HepG2 (cell line): ENCODE measurements around the gene MTIF2. TPM values are rescaled to one million over a fixed set of nuclear protein-coding genes. Genes with fewer than 3 reads are reported as not detected.

Experiments used
- ARNT ChIP-seq: fragments of 450-650 bp; IDR thresholded peaks from 2 replicates; pipeline ENCODE4 v1.6.1; 2017
- ATAD3A ChIP-seq: sonication (generic); formaldehyde crosslinking; IDR thresholded peaks from 2 replicates; pipeline ENCODE4 v1.4.0; 2020; ENCODE audit warnings: missing genetic modification reagents
- CAMTA2 ChIP-seq: sonication (generic); formaldehyde crosslinking; IDR thresholded peaks from 2 replicates; pipeline ENCODE4 v1.4.0; 2020; ENCODE audit warnings: mild to moderate bottlenecking, missing genetic modification reagents, borderline replicate concordance
- CENPX ChIP-seq: sonication (generic); formaldehyde crosslinking; IDR thresholded peaks from 2 replicates; pipeline ENCODE4 v1.9.0; 2021; ENCODE audit warnings: mild to moderate bottlenecking, missing genetic modification reagents, moderate library complexity
- FOSL1 ChIP-seq: sonication (generic); formaldehyde crosslinking; IDR thresholded peaks from 2 replicates; pipeline ENCODE4 v1.9.0; 2021; ENCODE audit warnings: missing genetic modification reagents, borderline replicate concordance
- FOXA3 ChIP-seq: IDR thresholded peaks from 2 replicates; pipeline ENCODE4 v1.6.1; 2016; ENCODE audit warnings: missing genetic modification reagents, missing compliant biosample characterization
- GTF3A ChIP-seq: sonication (generic); formaldehyde crosslinking; conservative IDR thresholded peaks from 2 replicates; pipeline ENCODE4 v1.4.0; 2020; ENCODE audit warnings: mild to moderate bottlenecking, missing genetic modification reagents
- KLF13 ChIP-seq: sonication (generic); formaldehyde crosslinking; IDR thresholded peaks from 2 replicates; pipeline ENCODE4 v1.4.0; 2020; ENCODE audit warnings: mild to moderate bottlenecking, missing genetic modification reagents
- LBX2 ChIP-seq: sonication (generic); formaldehyde crosslinking; IDR thresholded peaks from 2 replicates; pipeline ENCODE4 v1.5.0; 2020; ENCODE audit warnings: missing genetic modification reagents, mild to moderate bottlenecking, borderline replicate concordance
- MEIS2 ChIP-seq: sonication (generic); formaldehyde crosslinking; IDR thresholded peaks from 2 replicates; pipeline ENCODE4 v1.9.0; 2021; ENCODE audit warnings: mild to moderate bottlenecking, missing genetic modification reagents
- MYNN ChIP-seq: sonication (generic); formaldehyde crosslinking; IDR thresholded peaks from 2 replicates; pipeline ENCODE4 v1.4.0; 2020; ENCODE audit warnings: mild to moderate bottlenecking, low read depth, missing genetic modification reagents
- NAIF1 ChIP-seq: sonication (generic); formaldehyde crosslinking; IDR thresholded peaks from 2 replicates; pipeline ENCODE4 v1.5.0; 2020; ENCODE audit warnings: mild to moderate bottlenecking, missing genetic modification reagents, borderline replicate concordance
- NKX3-1 ChIP-seq: sonication (generic); formaldehyde crosslinking; IDR thresholded peaks from 2 replicates; pipeline ENCODE4 v1.5.0; 2020; ENCODE audit warnings: missing genetic modification reagents
- PAX8 ChIP-seq: sonication (generic); formaldehyde crosslinking; IDR thresholded peaks from 2 replicates; pipeline ENCODE4 v1.8.0; 2022; ENCODE audit warnings: mild to moderate bottlenecking, missing genetic modification reagents, borderline replicate concordance
- SOX5 ChIP-seq: IDR thresholded peaks from 2 replicates; pipeline ENCODE4 v1.6.1; 2016; ENCODE audit warnings: borderline replicate concordance
- STAG1 ChIP-seq: sonication (generic); formaldehyde crosslinking; IDR thresholded peaks from 2 replicates; pipeline ENCODE4 v1.4.0; 2020; ENCODE audit warnings: missing genetic modification reagents
- ZBTB37 ChIP-seq: sonication (generic); formaldehyde crosslinking; IDR thresholded peaks from 2 replicates; pipeline ENCODE4 v1.4.0; 2020; ENCODE audit warnings: mild to moderate bottlenecking, missing genetic modification reagents
- ZIK1 ChIP-seq: sonication (generic); formaldehyde crosslinking; IDR thresholded peaks from 2 replicates; pipeline ENCODE4 v1.5.0; 2020; ENCODE audit warnings: mild to moderate bottlenecking, low read depth, missing genetic modification reagents, borderline replicate concordance
- ZNF138 ChIP-seq: sonication (generic); formaldehyde crosslinking; IDR thresholded peaks from 2 replicates; pipeline ENCODE4 v1.5.0; 2020; ENCODE audit warnings: mild to moderate bottlenecking, low read depth, missing genetic modification reagents
- ZNF446 ChIP-seq: sonication (generic); formaldehyde crosslinking; IDR thresholded peaks from 2 replicates; pipeline ENCODE4 v1.5.0; 2020; ENCODE audit warnings: mild to moderate bottlenecking, missing genetic modification reagents
- ZNF614 ChIP-seq: IDR thresholded peaks from 2 replicates; pipeline ENCODE4 v1.6.1; 2018; ENCODE audit warnings: missing biosample characterization, missing genetic modification reagents, inconsistent platforms, borderline replicate concordance
- ZNF619 ChIP-seq: sonication (generic); formaldehyde crosslinking; IDR thresholded peaks from 2 replicates; pipeline ENCODE4 v1.4.0; 2020; ENCODE audit warnings: mild to moderate bottlenecking, missing genetic modification reagents
- ZNF629 ChIP-seq: sonication (generic); formaldehyde crosslinking; conservative IDR thresholded peaks from 2 replicates; pipeline ENCODE4 v1.5.0; 2020; ENCODE audit warnings: missing genetic modification reagents
- ZNF720 ChIP-seq: sonication (generic); formaldehyde crosslinking; IDR thresholded peaks from 2 replicates; pipeline ENCODE4 v1.4.0; 2020; ENCODE audit warnings: missing genetic modification reagents
- ZNF790 ChIP-seq: sonication (generic); formaldehyde crosslinking; IDR thresholded peaks from 2 replicates; pipeline ENCODE4 v1.8.0; 2022; ENCODE audit warnings: missing genetic modification reagents, mild to moderate bottlenecking, borderline replicate concordance
- ZSCAN22 ChIP-seq: sonication (generic); formaldehyde crosslinking; IDR thresholded peaks from 2 replicates; pipeline ENCODE4 v1.4.0; 2020; ENCODE audit warnings: mild to moderate bottlenecking, missing genetic modification reagents
- polyA plus RNA-seq, 8 experiments: library from polyadenylated mRNA; depleted of rRNA in 3 of 8; stranded (reverse) in 7 of 8; unstranded in 1 of 8; fragments of >200 nt; fragmentation: Illumina TruSeq in 4 of 8; extraction: Trizol in 4 of 8; gene quantifications; 2 replicates each; pipeline versions ENCODE4 v1.2.1 to v1.2.3, GENCODE V29; 2011 to 2016; ENCODE audit warnings: low read depth in 4 of 8, missing spikeins in 1 of 8, mixed read lengths in 1 of 8; ENCODE audit not compliant: insufficient read depth in 1 of 8
- total RNA-seq, 5 experiments: library from RNA; depleted of rRNA; stranded (reverse); fragments of >200 nt; fragmentation: Illumina TruSeq; extraction: Trizol; gene quantifications; 2 replicates each; pipeline ENCODE4 v1.2.3, GENCODE V29; 2016; ENCODE audit warnings: low read depth in 1 of 5
- TF ChIP-seq, protein P1 (sequence below): IDR thresholded peaks from 2 replicates; pipeline ENCODE4 v1.6.1; 2016; ENCODE audit warnings: mild to moderate bottlenecking
- TF ChIP-seq, protein P2 (sequence below): sonication (generic); IDR thresholded peaks from 2 replicates; pipeline ENCODE4 v1.6.1; 2016; ENCODE audit warnings: low read depth, borderline replicate concordance

The MTIF2 gene
- total and polyA plus RNA-seq, 2 of the 13 experiments (the other 11 are each of a cell fraction or from before 2014, with no cell fraction given) = 32.1 to 92.1 TPM

DNA sequence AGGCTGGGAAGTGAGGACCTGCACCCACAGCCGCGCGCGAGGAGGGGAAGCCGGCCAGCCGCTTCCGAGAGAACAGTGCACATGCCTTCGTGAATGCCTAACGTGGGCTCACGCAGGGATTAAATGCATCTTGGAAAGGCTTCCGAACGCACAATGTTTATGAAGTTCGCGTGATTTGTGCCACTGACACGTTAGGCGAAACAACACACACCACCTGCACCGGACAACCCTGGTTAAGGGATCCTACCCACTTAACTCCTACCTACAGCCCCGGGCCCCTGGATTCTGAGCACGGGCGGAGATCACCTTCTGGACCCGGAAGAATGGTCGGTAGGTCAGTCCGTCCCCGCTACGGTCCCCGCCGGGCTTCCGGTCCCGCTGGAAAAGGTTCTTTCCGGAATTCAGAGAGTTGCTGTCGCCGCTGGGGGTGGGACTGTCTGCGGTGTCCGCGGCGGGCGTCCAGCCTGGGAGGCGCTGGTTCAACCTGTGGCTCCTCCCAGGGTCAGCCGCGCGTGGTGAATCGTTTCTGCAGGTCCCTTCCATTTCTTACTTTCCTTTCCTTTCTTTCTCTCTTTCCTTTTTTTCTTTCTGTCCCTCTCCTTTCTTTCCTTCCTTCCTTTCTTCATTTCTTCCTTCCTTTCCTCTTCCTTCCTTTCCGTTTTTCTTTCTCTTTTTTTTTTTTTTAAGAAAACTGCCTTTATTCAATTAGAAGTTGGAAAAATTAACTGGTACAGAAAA, at the start of gene MTIF2 (continued):
- peak; percentile 79 for TF ChIP-seq ZBTB37
- TF ChIP-seq CAMTA2 = peak; percentile 84; the same call in 1 of the 2 replicates
- TF ChIP-seq ZSCAN22 (CRISPR knock-in tag) = peak; percentile 30; the same call in 1 of the 2 replicates
- TF ChIP-seq FOSL1 (CRISPR knock-in tag) = no peak
- TF ChIP-seq SOX5 (CRISPR knock-in tag) = peak; percentile 87; the same call in 1 of the 2 replicates
- peak; percentile 95 for TF ChIP-seq NKX3-1 (CRISPR knock-in tag)
- peak; percentile 97 for TF ChIP-seq ZNF614 (CRISPR knock-in tag)
- no peak for TF ChIP-seq ATAD3A (CRISPR knock-in tag)
- TF ChIP-seq STAG1 = peak; percentile 58
- TF ChIP-seq, protein P1, sequence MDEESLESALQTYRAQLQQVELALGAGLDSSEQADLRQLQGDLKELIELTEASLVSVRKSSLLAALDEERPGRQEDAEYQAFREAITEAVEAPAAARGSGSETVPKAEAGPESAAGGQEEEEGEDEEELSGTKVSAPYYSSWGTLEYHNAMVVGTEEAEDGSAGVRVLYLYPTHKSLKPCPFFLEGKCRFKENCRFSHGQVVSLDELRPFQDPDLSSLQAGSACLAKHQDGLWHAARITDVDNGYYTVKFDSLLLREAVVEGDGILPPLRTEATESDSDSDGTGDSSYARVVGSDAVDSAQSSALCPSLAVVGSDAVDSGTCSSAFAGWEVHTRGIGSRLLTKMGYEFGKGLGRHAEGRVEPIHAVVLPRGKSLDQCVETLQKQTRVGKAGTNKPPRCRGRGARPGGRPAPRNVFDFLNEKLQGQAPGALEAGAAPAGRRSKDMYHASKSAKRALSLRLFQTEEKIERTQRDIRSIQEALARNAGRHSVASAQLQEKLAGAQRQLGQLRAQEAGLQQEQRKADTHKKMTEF (CRISPR knock-in tag) = peak; percentile 100
- TF ChIP-seq ZNF720 (CRISPR knock-in tag) = 0 out of 2 replicates have a peak, but pooled peaks have one; percentile 38
- peak; percentile 91 for TF ChIP-seq MEIS2 (CRISPR knock-in tag)
- no peak for TF ChIP-seq ZNF790 (CRISPR knock-in tag)
- peak; percentile 100 for TF ChIP-seq ZNF619 (CRISPR knock-in tag)
- TF ChIP-seq LBX2 (CRISPR knock-in tag) = peak; percentile 65; the same call in 1 of the 2 replicates
- peak; percentile 87; the same call in 1 of the 2 replicates for TF ChIP-seq PAX8 (CRISPR knock-in tag)
- TF ChIP-seq ARNT = no peak
- peak; percentile 75; the same call in 1 of the 2 replicates for TF ChIP-seq MYNN
- peak; percentile 73 for TF ChIP-seq ZNF629
- TF ChIP-seq KLF13 = 0 out of 2 replicates have a peak, but pooled peaks have one; percentile 81
- TF ChIP-seq, protein P2, sequence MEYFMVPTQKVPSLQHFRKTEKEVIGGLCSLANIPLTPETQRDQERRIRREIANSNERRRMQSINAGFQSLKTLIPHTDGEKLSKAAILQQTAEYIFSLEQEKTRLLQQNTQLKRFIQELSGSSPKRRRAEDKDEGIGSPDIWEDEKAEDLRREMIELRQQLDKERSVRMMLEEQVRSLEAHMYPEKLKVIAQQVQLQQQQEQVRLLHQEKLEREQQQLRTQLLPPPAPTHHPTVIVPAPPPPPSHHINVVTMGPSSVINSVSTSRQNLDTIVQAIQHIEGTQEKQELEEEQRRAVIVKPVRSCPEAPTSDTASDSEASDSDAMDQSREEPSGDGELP = peak; percentile 51; the same call in 1 of the 2 replicates
- peak; percentile 95 for TF ChIP-seq NAIF1 (CRISPR knock-in tag)
- TF ChIP-seq GTF3A (CRISPR knock-in tag) = no peak; the same call in 1 of the 2 replicates
- TF ChIP-seq ZNF446 (CRISPR knock-in tag) = peak; percentile 21; the same call in 1 of the 2 replicates
- peak; percentile 95 for TF ChIP-seq ZIK1 (CRISPR knock-in tag)
- no peak for TF ChIP-seq CENPX (CRISPR knock-in tag)
- peak; percentile 97 for TF ChIP-seq ZNF138
- peak; percentile 87 for TF ChIP-seq FOXA3
